GM19397 (cell line): ENCODE results near the gene HSPBP1.

ENCODE experiments used
- ATAC-seq: cut with Tn5 transposase; IDR thresholded peaks from one replicate; pipeline ENCODE4 v1.9.1; 2021; ENCODE audit warnings: mild to moderate bottlenecking, moderate library complexity; ENCODE audit not compliant: unreplicated experiment

The HSPBP1 gene

GRCh38 chr19:55223291-55224037 lies 56.4 kb downstream of the HSPBP1 start:
- no peak for ATAC-seq

- no peak for ATAC-seq
Measured at GRCh38 chr19:55220525-55220924, 59.4 kb downstream of the HSPBP1 start.

GRCh38 chr19:55216461-55217198 lies 63.3 kb downstream of the HSPBP1 start:
- no peak for ATAC-seq

- ATAC-seq: no peak
Measured at GRCh38 chr19:55213547-55213946, 66.4 kb downstream of the HSPBP1 start.

GRCh38 chr19:55212447-55212846 lies 67.5 kb downstream of the HSPBP1 start:
- ATAC-seq: no peak
